Vagina (tissue), 2 donors: ENCODE results near the gene TWF2. TPM values are rescaled to one million over a fixed set of nuclear protein-coding genes. Genes with fewer than 3 reads are reported as not detected.

Source experiments
- DNase-seq, 2 donors: peaks; one replicate each; pipeline ENCODE4 v3.0.0-alpha.2; 2017; ENCODE audit errors: extremely low spot score in 2 of 2
- H3K27ac ChIP-seq: fragments of 200-600 bp; sonication (generic); one replicate; pipeline ENCODE4 v1.5.1; 2019
- H3K27me3 ChIP-seq: fragments of 200-600 bp; sonication (generic); one replicate; pipeline ENCODE4 v1.5.1; 2019
- H3K36me3 ChIP-seq, 2 donors: fragments of 200-600 bp; sonication (generic); one replicate each; pipeline ENCODE4 v1.5.1; 2017 to 2019
- H3K4me1 ChIP-seq: fragments of 200-600 bp; sonication (generic); one replicate; pipeline ENCODE4 v1.5.1; 2019
- H3K4me3 ChIP-seq, 2 donors: fragments of 200-600 bp; sonication (generic); 1 replicate in 1 of 2; 2 replicates in 1 of 2; pipeline ENCODE4 v1.5.1; 2016 to 2019
- H3K9me3 ChIP-seq: fragments of 200-600 bp; sonication (generic); one replicate; pipeline ENCODE4 v1.5.1; 2019
- CTCF ChIP-seq, 3 experiments: fragments of 450-650 bp in 2 of 3; fragments of 200-600 bp in 1 of 3; sonication (generic) in 1 of 3; IDR thresholded peaks; one replicate each; pipeline ENCODE4 v1.5.1; 2017 to 2019; ENCODE audit warnings: antibody characterized with exemption in 3 of 3, mild to moderate bottlenecking in 2 of 3, moderate library complexity in 2 of 3
- POLR2A ChIP-seq, 2 donors: fragments of 450-650 bp; IDR thresholded peaks; one replicate each; pipeline ENCODE4 v1.6.1; 2017; ENCODE audit warnings: antibody characterized with exemption in 2 of 2, mild to moderate bottlenecking in 2 of 2, moderate library complexity in 2 of 2
- POLR2AphosphoS5 ChIP-seq, 2 donors: sonication (generic); formaldehyde crosslinking; IDR thresholded peaks; one replicate each; pipeline ENCODE4 v1.9.0; 2017; ENCODE audit warnings: antibody characterized with exemption in 2 of 2, mild to moderate bottlenecking in 2 of 2, low read depth in 1 of 2; ENCODE audit not compliant: insufficient read depth in 1 of 2
- intact Hi-C: fragments of 100-400 bp; cut with DNase I; formaldehyde crosslinking; loops from one replicate; pipeline ENCODE4 v1.15.1; 2023
- total RNA-seq: library from RNA; depleted of rRNA; stranded (reverse); fragments of >200 nt; gene quantifications from one replicate; pipeline ENCODE4 v1.2.3, GENCODE V29; 2016

The TWF2 gene
- total RNA-seq, 1 donor from 2014 or later, result 93.8 TPM

DNA sequence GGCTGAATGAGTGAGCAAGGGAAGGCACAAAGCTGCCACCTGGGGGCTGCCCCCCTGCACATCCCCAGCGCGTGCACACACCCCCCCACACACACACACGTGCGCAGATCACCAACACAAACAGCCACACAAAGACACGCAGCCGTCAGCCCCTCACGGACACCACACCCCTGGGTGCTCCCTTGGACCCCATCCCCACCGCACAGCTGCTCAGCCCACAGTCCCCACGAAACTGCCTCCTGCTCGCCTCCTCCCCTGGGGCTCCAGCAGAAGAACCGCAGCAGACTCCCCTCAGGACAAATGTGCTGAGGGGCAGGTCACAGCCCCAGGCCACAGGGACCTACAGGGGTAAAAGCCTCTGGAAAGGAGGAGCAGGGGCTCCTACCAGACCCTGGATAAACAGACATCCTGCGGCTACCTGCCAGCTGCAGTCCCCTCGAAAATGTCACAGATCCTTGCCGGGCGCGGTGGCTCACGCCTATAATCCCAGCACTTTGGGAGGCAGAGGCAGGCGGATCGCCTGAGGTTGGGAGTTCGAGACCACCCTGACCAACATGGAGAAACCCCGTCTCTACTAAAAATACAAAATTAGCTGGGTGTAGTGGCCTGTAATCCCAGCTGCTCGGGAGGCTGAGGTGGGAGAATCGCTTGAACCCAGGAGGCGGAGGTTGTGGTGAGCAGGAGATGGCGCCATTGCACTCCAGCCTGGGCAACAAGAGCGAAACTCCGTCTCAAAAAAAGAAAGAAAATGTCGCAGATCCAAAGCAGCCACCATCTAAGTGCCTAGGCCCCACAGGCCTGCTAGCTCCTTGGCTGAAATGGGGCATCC, 6.5 kb downstream of the TWF2 start:
- intact Hi-C loops, result loop anchor here (5.0 kb wide), 1 partner anchor 110 kb away; no protein-coding TSS in a partner anchor
- Histone ChIP-seq H3K4me1 (peaks cover 56% of the 10 kb centered on the region), H3K27ac (no peak overlapping the region), H3K9me3 (no peaks in the 10 kb centered on the region), H3K36me3 (peaks cover 0 to 57% of the 10 kb centered on the region in 2 donors), H3K4me3 (no peak overlapping the region), H3K27me3 (no peaks in the 10 kb centered on the region)
- no peak for DNase-seq
- no peak for TF ChIP-seq POLR2A (IDR thresholded peaks at IDR 0.05)
- TF ChIP-seq CTCF (IDR thresholded peaks at IDR 0.05), result no peak
- no peak for TF ChIP-seq POLR2AphosphoS5 (IDR thresholded peaks at IDR 0.05; ENCODE audit: insufficient read depth in 1 of 2, low read depth in 1 of 2)

- no peak for DNase-seq
- H3K9me3 ChIP-seq, result no peaks in the 10 kb centered on the region
- no peak overlapping the region for H3K4me3 ChIP-seq
- peaks cover 48% of the 10 kb centered on the region for H3K4me1 ChIP-seq
- H3K27me3 ChIP-seq, result no peaks in the 10 kb centered on the region
- peak; percentile 41 to 95 (median 74) for TF ChIP-seq CTCF (IDR thresholded peaks at IDR 0.05)
- TF ChIP-seq POLR2A (IDR thresholded peaks at IDR 0.05), result no peak
- peak in 1 of 2 donors; percentile 25 for TF ChIP-seq POLR2AphosphoS5 (IDR thresholded peaks at IDR 0.05; ENCODE audit: insufficient read depth in 1 of 2, low read depth in 1 of 2)
- intact Hi-C loops, result loop anchor here (5.0 kb wide), 1 partner anchor 111 kb away; no protein-coding TSS in a partner anchor
- no peak overlapping the region for H3K27ac ChIP-seq
- peaks cover 0 to 59% of the 10 kb centered on the region in 2 donors for H3K36me3 ChIP-seq
These were observed 7.3 kb downstream of the TWF2 start for GRCh38 chr3:52231502-52232278.

DNA sequence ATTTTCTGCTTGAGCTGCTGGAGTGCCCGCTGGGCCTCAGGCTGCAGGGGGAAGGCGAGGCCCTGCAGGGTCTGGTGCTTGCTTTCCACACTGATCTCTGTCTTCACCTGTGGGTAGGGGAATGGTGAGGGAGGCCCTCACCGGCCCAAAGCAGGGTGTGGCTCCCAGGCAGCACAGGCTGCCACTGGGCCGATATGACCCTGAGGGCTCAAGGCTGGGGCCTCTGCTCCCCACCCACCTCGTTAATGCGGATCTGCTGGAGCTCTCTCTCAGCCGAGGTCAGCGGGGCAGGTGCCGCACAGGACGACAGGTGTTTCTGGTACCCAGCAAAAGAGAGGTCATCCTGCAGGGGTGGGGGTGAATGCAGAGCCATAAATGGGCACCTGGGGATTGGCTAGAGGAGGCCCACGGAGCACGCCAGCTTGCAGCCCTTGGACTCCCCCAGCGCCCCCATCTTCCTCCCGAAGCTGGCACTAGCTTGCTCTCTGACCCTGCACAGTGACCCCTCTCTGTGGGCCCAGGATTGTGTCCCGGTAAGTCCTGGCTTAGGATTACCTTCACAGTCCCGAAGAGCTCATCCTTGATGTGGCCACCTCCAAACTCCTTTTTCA, 8.0 kb downstream of the TWF2 start:
- TF ChIP-seq POLR2AphosphoS5 (IDR thresholded peaks at IDR 0.05; ENCODE audit: insufficient read depth in 1 of 2, low read depth in 1 of 2) (no peak), POLR2A (IDR thresholded peaks at IDR 0.05) (no peak), CTCF (IDR thresholded peaks at IDR 0.05) (no peak)
- peaks cover 0 to 59% of the 10 kb centered on the region in 2 donors for H3K36me3 ChIP-seq
- H3K4me3 ChIP-seq, result no peak overlapping the region
- intact Hi-C loops, result loop anchor here (5.0 kb wide), 1 partner anchor 111 kb away; no protein-coding TSS in a partner anchor
- H3K9me3 ChIP-seq, result no peaks in the 10 kb centered on the region
- no peak for DNase-seq
- no peak overlapping the region for H3K27ac ChIP-seq
- H3K27me3 ChIP-seq, result no peaks in the 10 kb centered on the region
- H3K4me1 ChIP-seq, result peaks cover 41% of the 10 kb centered on the region

- Histone ChIP-seq H3K4me3 (no peak overlapping the region), H3K36me3 (peaks cover 0 to 59% of the 10 kb centered on the region in 2 donors), H3K27me3 (no peaks in the 10 kb centered on the region), H3K4me1 (peaks cover 36% of the 10 kb centered on the region), H3K27ac (no peak overlapping the region), H3K9me3 (no peaks in the 10 kb centered on the region)
- TF ChIP-seq POLR2AphosphoS5 (IDR thresholded peaks at IDR 0.05; ENCODE audit: insufficient read depth in 1 of 2, low read depth in 1 of 2) (no peak), CTCF (IDR thresholded peaks at IDR 0.05) (no peak), POLR2A (IDR thresholded peaks at IDR 0.05) (no peak)
- DNase-seq, result no peak
- intact Hi-C loops, result loop anchor here (5.0 kb wide), 1 partner anchor 112 kb away; no protein-coding TSS in a partner anchor
These were observed 8.5 kb downstream of the TWF2 start for GRCh38 chr3:52230461-52230860.
